ENCODE measurements around the gene C5AR1. TPM values are rescaled to one million over a fixed set of nuclear protein-coding genes. Genes with fewer than 3 reads are reported as not detected.

C5AR1 gene
- total RNA-seq, 1 donor from 2014 or later: 79.9 TPM

- no peaks in the 10 kb centered on the region for H3K9me3 ChIP-seq
- H3K4me3 ChIP-seq: no peak overlapping the region
- ATAC-seq: no peak
- peaks cover 86% of the 10 kb centered on the region for H3K36me3 ChIP-seq
- intact Hi-C loops (cut with DNase I): no loop called here
- peaks cover under 1% of the 10 kb centered on the region for H3K4me1 ChIP-seq
- H3K27me3 ChIP-seq (ENCODE audit: low read depth): no peaks in the 10 kb centered on the region
- no peak for DNase-seq
- H3K27ac ChIP-seq: no peak overlapping the region
- no peak for TF ChIP-seq CTCF (IDR thresholded peaks at IDR 0.05)
Observed at GRCh38 chr19:47267350-47267759, 42.3 kb upstream of the C5AR1 start.

DNA sequence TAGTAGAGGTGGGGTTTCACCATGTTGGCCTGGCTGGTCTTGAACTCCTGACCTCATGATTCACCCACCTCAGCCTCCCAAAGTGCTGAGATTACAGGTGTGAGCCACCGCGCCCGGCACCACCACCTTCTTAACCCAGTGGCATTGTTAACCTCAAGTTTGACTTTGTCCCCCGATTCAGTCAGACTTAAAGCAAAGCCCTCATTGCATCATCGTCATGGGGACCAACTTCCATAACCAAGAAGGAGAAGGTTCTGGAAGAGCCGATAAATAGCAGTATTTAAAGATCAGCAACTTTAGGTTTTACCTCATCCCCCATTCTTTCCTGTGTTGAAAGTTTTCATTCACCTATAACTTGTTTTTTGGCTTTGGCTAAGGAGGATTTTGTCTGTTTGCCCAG lies 41.6 kb upstream of the C5AR1 start:
- peaks cover 79% of the 10 kb centered on the region for H3K36me3 ChIP-seq
- ATAC-seq: no peak
- H3K4me3 ChIP-seq: no peak overlapping the region
- peaks cover 7% of the 10 kb centered on the region for H3K4me1 ChIP-seq
- intact Hi-C loops (cut with DNase I): no loop called here
- no peaks in the 10 kb centered on the region for H3K27me3 ChIP-seq (ENCODE audit: low read depth)
- DNase-seq: no peak
- TF ChIP-seq CTCF (IDR thresholded peaks at IDR 0.05): no peak
- no peaks in the 10 kb centered on the region for H3K9me3 ChIP-seq
- no peak overlapping the region for H3K27ac ChIP-seq

DNA sequence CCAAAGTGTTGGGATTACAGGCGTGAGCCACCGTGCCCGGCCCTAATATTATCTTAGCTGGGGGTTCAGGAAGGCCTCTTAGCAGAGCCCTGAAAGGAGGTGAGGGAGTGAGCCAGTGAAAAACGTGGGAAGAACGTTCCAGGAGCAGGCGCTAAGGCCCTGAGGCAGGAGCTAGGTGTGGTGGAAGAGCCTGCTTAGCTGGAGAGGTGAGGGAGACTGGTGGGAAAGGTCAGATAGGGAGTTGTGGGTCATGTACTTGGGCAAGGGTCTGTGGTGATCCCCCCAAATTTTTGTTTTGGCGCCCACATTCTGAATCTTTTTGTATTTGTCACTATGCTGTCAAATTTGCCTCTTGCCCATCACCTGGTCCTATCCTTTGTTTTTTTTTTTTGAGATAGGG lies 40.1 kb upstream of the C5AR1 start:
- Histone ChIP-seq H3K4me3 (no peak overlapping the region), H3K9me3 (no peaks in the 10 kb centered on the region), H3K4me1 (peaks cover 8% of the 10 kb centered on the region), H3K27ac (no peak overlapping the region), H3K27me3 (ENCODE audit: low read depth) (no peaks in the 10 kb centered on the region), H3K36me3 (peaks cover 64% of the 10 kb centered on the region)
- no peak for ATAC-seq
- no peak for DNase-seq
- no peak for TF ChIP-seq CTCF (IDR thresholded peaks at IDR 0.05)
- intact Hi-C loops (cut with DNase I): no loop called here

DNA sequence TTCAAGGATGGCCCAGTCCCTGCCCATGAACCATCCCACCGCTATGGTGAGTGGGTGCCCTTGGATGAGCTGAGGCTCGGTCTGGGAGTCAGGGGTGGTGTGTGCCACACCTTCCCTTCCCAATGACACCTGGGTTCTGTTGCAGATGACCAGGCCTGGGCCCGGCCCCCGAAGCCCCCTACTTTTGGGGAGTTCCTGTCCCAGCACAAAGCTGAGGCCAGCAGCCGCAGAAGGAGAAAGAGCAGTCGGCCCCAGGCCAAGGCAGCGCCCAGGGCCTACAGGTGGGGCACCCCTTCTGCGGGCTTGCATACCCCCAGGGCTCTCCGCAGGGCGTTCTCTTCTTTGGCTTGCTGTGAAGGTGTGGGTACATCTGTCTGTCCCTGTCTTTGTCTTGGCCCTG lies 39.3 kb upstream of the C5AR1 start:
- no peak overlapping the region for H3K27ac ChIP-seq
- H3K36me3 ChIP-seq: peaks cover 55% of the 10 kb centered on the region
- intact Hi-C loops (cut with DNase I): no loop called here
- ATAC-seq (no peak), DNase-seq (no peak)
- H3K9me3 ChIP-seq: no peaks in the 10 kb centered on the region
- no peaks in the 10 kb centered on the region for H3K27me3 ChIP-seq (ENCODE audit: low read depth)
- no peak overlapping the region for H3K4me3 ChIP-seq
- TF ChIP-seq CTCF (IDR thresholded peaks at IDR 0.05): no peak
- H3K4me1 ChIP-seq: peaks cover 14% of the 10 kb centered on the region

DNA sequence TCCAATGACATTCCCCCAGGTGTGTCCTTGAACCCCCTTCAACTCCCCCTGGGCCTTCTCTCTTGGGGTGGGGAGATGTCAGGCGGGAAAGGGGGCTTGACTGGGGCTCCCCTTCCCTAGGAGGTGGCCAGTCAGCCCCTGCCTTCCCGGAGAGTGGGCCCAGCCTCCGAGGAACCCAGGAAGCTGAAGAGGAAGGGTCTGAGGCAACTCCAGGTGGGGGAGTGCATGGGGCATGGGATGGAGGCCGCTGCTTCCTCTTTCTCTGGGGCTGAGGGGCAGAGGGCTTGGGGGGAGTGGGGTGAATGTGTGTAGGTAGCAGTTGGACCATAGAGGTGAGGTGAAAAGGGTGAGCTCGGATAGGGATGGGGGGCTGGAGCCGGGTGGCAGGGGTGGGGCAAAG lies 37.7 kb upstream of the C5AR1 start:
- intact Hi-C loops (cut with DNase I): no loop called here
- no peak for TF ChIP-seq CTCF (IDR thresholded peaks at IDR 0.05)
- H3K9me3 ChIP-seq: no peaks in the 10 kb centered on the region
- peaks cover 40% of the 10 kb centered on the region for H3K36me3 ChIP-seq
- H3K4me1 ChIP-seq: peaks cover 26% of the 10 kb centered on the region
- DNase-seq (no peak), ATAC-seq (no peak)
- H3K27ac ChIP-seq: no peak overlapping the region
- H3K27me3 ChIP-seq (ENCODE audit: low read depth): no peaks in the 10 kb centered on the region
- H3K4me3 ChIP-seq: no peak overlapping the region
